Measurements from ENCODE around the gene ACOT4. TPM values are rescaled to one million over a fixed set of nuclear protein-coding genes. Genes with fewer than 3 reads are reported as not detected.
"Not testable (repeated sequence)": the region's sequence is repeated elsewhere in the genome, so short reads cannot be mapped to it uniquely, and the experiment has no call there.

ACOT4 gene
- polyA plus RNA-seq, 3 donors = 0.04 to 0.12 TPM; not detected in 1

GRCh38 chr14:73633116-73634010, 41.7 kb downstream of the ACOT4 start:
- peak; percentile 90 for TF ChIP-seq CTCF (IDR thresholded peaks at IDR 0.05)
- Histone ChIP-seq H3K27ac (ENCODE audit: low read depth in 1 of 2, low read length in 2 of 2) (peak overlapping the region in 1 of 2 donors; percentile 13), H4K20me1 (ENCODE audit: insufficient read depth, low read length) (no peaks in the 10 kb centered on the region), H3K9me3 (replicated peaks in 1 of 2; ENCODE audit: control insufficient read depth in 1 of 2, insufficient read depth in 1 of 2, low read length in 2 of 2) (no peaks in the 10 kb centered on the region), H3K4me2 (replicated peaks; ENCODE audit: extremely low read depth, low read length, poor library complexity, severe bottlenecking) (peak overlapping the region; percentile 99), H2AFZ (ENCODE audit: insufficient read depth, low read depth, low read length, poor library complexity, severe bottlenecking) (peak overlapping the region; percentile 97), H3K36me3 (replicated peaks in 1 of 2; ENCODE audit: control insufficient read depth in 1 of 2, insufficient read depth in 2 of 2, low read length in 2 of 2) (no peaks in the 10 kb centered on the region), H3K79me2 (ENCODE audit: insufficient read depth, low read length) (no peaks in the 10 kb centered on the region), H3K9ac (ENCODE audit: insufficient read depth, low read length, poor library complexity, severe bottlenecking) (peak overlapping the region; percentile 65), H3K27me3 (ENCODE audit: control insufficient read depth in 2 of 2, insufficient read depth in 2 of 2, low read length in 2 of 2) (peaks cover 0 to 23% of the 10 kb centered on the region in 2 donors), H3K4me1 (ENCODE audit: control insufficient read depth in 1 of 2, insufficient read depth in 2 of 2, low read length in 2 of 2) (peaks cover 17% of the 10 kb centered on the region in 2 donors), H3K4me3 (replicated peaks in 1 of 3; ENCODE audit: low read depth in 2 of 3, low read length in 3 of 3) (peak overlapping the region; percentile 47 to 77 (median 61))
- Mint-ChIP-seq H3K4me3 (peak overlapping the region; percentile 83 to 95), H3K4me1 (peaks cover 9% of the 10 kb centered on the region), H3K36me3 (no peaks in the 10 kb centered on the region), H3K27me3 (ENCODE audit: low read depth in 3 of 3) (peaks cover 12 to 28% (median 26%) of the 10 kb centered on the region in 3 donors), H3K27ac (peak overlapping the region in 6 of 7 donors; percentile 33 to 82 (median 74)), H3K9me3 (peaks cover 0 to 2% (median 0%) of the 10 kb centered on the region in 7 donors)
- 7% methylated on average over 40 of the region's 44 CpGs for WGBS (ENCODE audit: insufficient coverage)
- intact Hi-C loops (cut with micrococcal nuclease) = loop anchor here in 1 of 2 donors (5.0 to 10.0 kb wide), 2 partner anchors 126 to 339 kb away; no protein-coding TSS in a partner anchor
- peak; percentile 48 to 61 (median 59) for DNase-seq

GRCh38 chr14:73634011-73634833, 42.5 kb downstream of the ACOT4 start:
- H3K9me3 Mint-ChIP-seq = peaks cover 0 to 2% (median 0%) of the 10 kb centered on the region in 7 donors
- WGBS (ENCODE audit: insufficient coverage) = 8% methylated on average over 50 of the region's 53 CpGs
- H3K4me2 ChIP-seq (replicated peaks; ENCODE audit: extremely low read depth, low read length, poor library complexity, severe bottlenecking) = peak overlapping the region; percentile 99
- peaks cover 0 to 23% of the 10 kb centered on the region in 2 donors for H3K27me3 ChIP-seq (ENCODE audit: control insufficient read depth in 2 of 2, insufficient read depth in 2 of 2, low read length in 2 of 2)
- H3K36me3 ChIP-seq (replicated peaks in 1 of 2; ENCODE audit: control insufficient read depth in 1 of 2, insufficient read depth in 2 of 2, low read length in 2 of 2) = no peaks in the 10 kb centered on the region
- intact Hi-C loops (cut with micrococcal nuclease) = loop anchor here in 1 of 2 donors (5.0 to 10.0 kb wide), 2 partner anchors 127 to 339 kb away; no protein-coding TSS in a partner anchor
- H3K27ac ChIP-seq (ENCODE audit: low read depth in 1 of 2, low read length in 2 of 2) = no peak overlapping the region
- peak overlapping the region; percentile 83 to 95 for H3K4me3 Mint-ChIP-seq
- no peaks in the 10 kb centered on the region for H4K20me1 ChIP-seq (ENCODE audit: insufficient read depth, low read length)
- H3K9ac ChIP-seq (ENCODE audit: insufficient read depth, low read length, poor library complexity, severe bottlenecking) = peak overlapping the region; percentile 65
- no peaks in the 10 kb centered on the region for H3K79me2 ChIP-seq (ENCODE audit: insufficient read depth, low read length)
- H3K27ac Mint-ChIP-seq = peak overlapping the region in 1 of 7 donors; percentile 24
- H3K27me3 Mint-ChIP-seq (ENCODE audit: low read depth in 3 of 3) = peaks cover 13 to 29% (median 26%) of the 10 kb centered on the region in 3 donors
- H3K9me3 ChIP-seq (replicated peaks in 1 of 2; ENCODE audit: control insufficient read depth in 1 of 2, insufficient read depth in 1 of 2, low read length in 2 of 2) = no peaks in the 10 kb centered on the region
- H3K4me1 Mint-ChIP-seq = peaks cover 9% of the 10 kb centered on the region
- H3K36me3 Mint-ChIP-seq = no peaks in the 10 kb centered on the region
- H2AFZ ChIP-seq (ENCODE audit: insufficient read depth, low read depth, low read length, poor library complexity, severe bottlenecking) = peak overlapping the region; percentile 97
- H3K4me1 ChIP-seq (ENCODE audit: control insufficient read depth in 1 of 2, insufficient read depth in 2 of 2, low read length in 2 of 2) = peaks cover 17% of the 10 kb centered on the region in 2 donors
- no peak for TF ChIP-seq CTCF (IDR thresholded peaks at IDR 0.05)
- peak overlapping the region; percentile 47 to 77 (median 61) for H3K4me3 ChIP-seq (replicated peaks in 1 of 3; ENCODE audit: low read depth in 2 of 3, low read length in 3 of 3)
- no peak for DNase-seq

GRCh38 chr14:73636355-73636754, 44.7 kb downstream of the ACOT4 start:
- 94% methylated on average over 8 of the region's 10 CpGs for WGBS (ENCODE audit: insufficient coverage)

More at GRCh38 chr14:73636355-73636754, 44.7 kb downstream of the ACOT4 start:
- not testable (repeated sequence) for H3K9me3 Mint-ChIP-seq; DNase-seq; H3K79me2 ChIP-seq (ENCODE audit: insufficient read depth, low read length); H3K9ac ChIP-seq (ENCODE audit: insufficient read depth, low read length, poor library complexity, severe bottlenecking); H3K36me3 ChIP-seq (replicated peaks in 1 of 2; ENCODE audit: control insufficient read depth in 1 of 2, insufficient read depth in 2 of 2, low read length in 2 of 2); H3K9me3 ChIP-seq (replicated peaks in 1 of 2; ENCODE audit: control insufficient read depth in 1 of 2, insufficient read depth in 1 of 2, low read length in 2 of 2); H3K4me2 ChIP-seq (replicated peaks; ENCODE audit: extremely low read depth, low read length, poor library complexity, severe bottlenecking); H3K4me3 ChIP-seq (replicated peaks in 1 of 3; ENCODE audit: low read depth in 2 of 3, low read length in 3 of 3); H3K27ac Mint-ChIP-seq; H3K4me3 Mint-ChIP-seq; H3K4me1 Mint-ChIP-seq; H3K27ac ChIP-seq (ENCODE audit: low read depth in 1 of 2, low read length in 2 of 2); H4K20me1 ChIP-seq (ENCODE audit: insufficient read depth, low read length); H2AFZ ChIP-seq (ENCODE audit: insufficient read depth, low read depth, low read length, poor library complexity, severe bottlenecking); H3K36me3 Mint-ChIP-seq
- Histone ChIP-seq H3K4me1 (ENCODE audit: control insufficient read depth in 1 of 2, insufficient read depth in 2 of 2, low read length in 2 of 2) (peaks cover 17% of the 10 kb centered on the region in 2 donors), H3K27me3 (ENCODE audit: control insufficient read depth in 2 of 2, insufficient read depth in 2 of 2, low read length in 2 of 2) (peaks cover 0 to 23% of the 10 kb centered on the region in 2 donors)
- intact Hi-C loops (cut with micrococcal nuclease) = loop anchor here in 1 of 2 donors (10.0 kb wide), 1 partner anchor 342 kb away; no protein-coding TSS in a partner anchor
- peaks cover 16 to 29% (median 26%) of the 10 kb centered on the region in 3 donors for H3K27me3 Mint-ChIP-seq (ENCODE audit: low read depth in 3 of 3)

Data from CD14-positive monocyte (primary cell).